AG04449 (cell line): Measurements from ENCODE around the gene TMEM82.

Experiments used
- CTCF ChIA-PET: fragments of 350-600 bp; formaldehyde crosslinking; extraction: SDS; loops from one replicate; lab custom pipeline; 2021; ENCODE audit warnings: antibody characterized with exemption; lab: Yijun Ruan, JAX
- POLR2A ChIA-PET: fragments of 400-600, 350-600 bp; formaldehyde crosslinking; extraction: SDS; loops from one replicate; lab custom pipeline; 2020; ENCODE audit warnings: antibody characterized with exemption, inconsistent platforms; lab: Yijun Ruan, JAX
- DNase-seq: peaks from one replicate; pipeline ENCODE4 v3.0.0-alpha.2; 2010; ENCODE audit warnings: low read depth, low spot score
- H3K4me3 ChIP-seq: 2 replicates; pipeline ENCODE4 v1.5.1; 2011; ENCODE audit warnings: low read depth, mild to moderate bottlenecking, control low read depth, low read length
- TF ChIP-seq, protein P1 (sequence below): IDR thresholded peaks from one replicate; pipeline ENCODE4 v1.5.1; 2011; ENCODE audit warnings: mild to moderate bottlenecking, moderate library complexity, low read length, control low read depth, inconsistent platforms; ENCODE audit not compliant: insufficient read depth; ENCODE audit errors: missing control alignments

TMEM82 gene

DNA sequence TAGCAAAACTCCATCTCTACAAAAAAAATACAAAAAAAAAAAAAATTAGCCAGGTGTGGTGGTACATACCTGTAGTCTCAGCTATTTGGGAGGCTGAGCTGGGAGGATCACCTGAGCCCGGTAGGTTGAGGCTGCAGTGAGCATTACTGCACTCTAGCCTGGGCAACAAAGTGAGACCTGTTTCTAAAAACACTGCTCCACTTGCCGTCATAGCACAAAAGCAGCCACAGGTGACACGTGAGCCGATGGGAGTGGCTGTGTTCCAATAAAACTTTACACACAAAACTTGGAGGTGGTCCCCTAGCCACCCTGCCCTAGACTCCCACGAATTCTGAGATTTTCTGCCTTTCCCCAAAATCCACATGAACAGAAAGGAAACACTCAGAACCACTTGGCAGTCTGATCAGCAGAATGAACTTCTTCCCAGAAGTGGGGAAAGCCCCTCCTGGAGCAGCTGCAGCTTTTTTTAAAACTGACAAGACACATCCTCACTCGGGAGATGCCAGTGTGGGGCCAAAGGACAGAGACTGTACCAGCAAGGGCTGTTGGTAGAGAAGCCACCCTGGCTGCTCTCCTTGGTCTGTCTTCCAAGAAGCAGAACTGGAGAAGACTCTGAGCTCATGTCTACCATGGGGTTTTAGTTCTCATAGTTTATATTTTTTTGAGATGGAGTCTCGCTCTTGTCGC lies 34.9 kb upstream of the TMEM82 start:
- TF ChIP-seq, protein P1, sequence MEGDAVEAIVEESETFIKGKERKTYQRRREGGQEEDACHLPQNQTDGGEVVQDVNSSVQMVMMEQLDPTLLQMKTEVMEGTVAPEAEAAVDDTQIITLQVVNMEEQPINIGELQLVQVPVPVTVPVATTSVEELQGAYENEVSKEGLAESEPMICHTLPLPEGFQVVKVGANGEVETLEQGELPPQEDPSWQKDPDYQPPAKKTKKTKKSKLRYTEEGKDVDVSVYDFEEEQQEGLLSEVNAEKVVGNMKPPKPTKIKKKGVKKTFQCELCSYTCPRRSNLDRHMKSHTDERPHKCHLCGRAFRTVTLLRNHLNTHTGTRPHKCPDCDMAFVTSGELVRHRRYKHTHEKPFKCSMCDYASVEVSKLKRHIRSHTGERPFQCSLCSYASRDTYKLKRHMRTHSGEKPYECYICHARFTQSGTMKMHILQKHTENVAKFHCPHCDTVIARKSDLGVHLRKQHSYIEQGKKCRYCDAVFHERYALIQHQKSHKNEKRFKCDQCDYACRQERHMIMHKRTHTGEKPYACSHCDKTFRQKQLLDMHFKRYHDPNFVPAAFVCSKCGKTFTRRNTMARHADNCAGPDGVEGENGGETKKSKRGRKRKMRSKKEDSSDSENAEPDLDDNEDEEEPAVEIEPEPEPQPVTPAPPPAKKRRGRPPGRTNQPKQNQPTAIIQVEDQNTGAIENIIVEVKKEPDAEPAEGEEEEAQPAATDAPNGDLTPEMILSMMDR, result no peak
- ChIA-PET POLR2A (no interaction called here), CTCF (interaction anchor here (0.7 to 1.0 kb wide), 2 partner anchors 111 to 113 kb away, joined by 3 to 4 read pairs; no protein-coding TSS in a partner anchor)
- H3K4me3 ChIP-seq, result no peak overlapping the region
- DNase-seq, result no peak

DNA sequence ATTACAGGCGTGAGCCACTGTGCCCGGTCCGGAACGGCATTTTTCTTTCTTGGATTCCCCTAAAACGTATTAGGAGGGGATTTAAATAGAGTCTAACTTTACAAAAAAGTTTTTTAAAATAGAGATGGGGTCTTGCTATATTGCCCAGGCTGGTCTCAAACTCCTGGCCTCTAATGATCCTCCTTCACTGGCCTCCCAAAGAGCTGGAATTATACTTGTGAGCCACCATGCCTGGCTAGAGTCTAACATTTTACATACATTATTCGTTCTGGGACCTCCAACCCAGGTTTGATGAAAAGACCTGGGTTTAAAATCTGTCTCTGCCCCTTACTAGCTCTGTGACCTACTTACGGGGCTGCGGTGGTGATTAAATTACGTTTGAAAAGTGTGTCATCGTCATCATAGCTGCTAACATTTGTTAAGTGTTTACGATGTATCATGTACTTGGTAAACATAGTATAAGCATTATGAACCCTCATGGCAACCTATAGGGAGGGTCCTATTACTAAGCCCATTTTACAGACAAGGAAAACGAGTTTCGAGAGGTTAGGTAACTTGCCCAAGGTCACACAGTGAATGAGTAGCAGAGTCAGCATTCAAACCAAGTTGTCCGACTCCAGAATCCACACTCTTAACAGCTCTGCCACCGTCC lies 33.7 kb upstream of the TMEM82 start:
- no peak overlapping the region for H3K4me3 ChIP-seq
- TF ChIP-seq, protein P1, result no peak
- POLR2A ChIA-PET, result no interaction called here
- DNase-seq, result no peak
- CTCF ChIA-PET, result interaction anchor here (1.0 to 1.3 kb wide), 2 partner anchors 18 to 52 kb away, joined by 3 to 4 read pairs; no protein-coding TSS in a partner anchor

DNA sequence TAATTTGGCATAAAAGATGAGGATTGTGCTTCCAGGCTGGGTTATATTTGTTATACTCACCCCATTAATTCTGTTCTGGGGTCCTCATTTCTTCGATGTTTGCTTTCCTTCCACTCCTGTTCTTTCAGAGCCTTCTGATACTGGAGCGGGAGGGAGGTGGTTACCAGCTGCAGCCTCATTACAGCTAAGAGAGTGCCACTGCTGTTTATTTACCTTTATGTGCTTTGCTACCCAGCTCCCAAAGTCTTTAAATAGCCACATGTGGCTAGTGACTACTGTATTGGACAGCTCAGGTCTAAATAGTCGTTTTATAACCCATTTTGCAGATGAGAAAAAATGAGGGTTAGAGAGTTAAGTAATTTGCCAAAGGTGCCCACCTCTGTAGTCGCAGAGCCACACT lies 33.1 kb upstream of the TMEM82 start:
- TF ChIP-seq, protein P1, result no peak
- no peak overlapping the region for H3K4me3 ChIP-seq
- POLR2A ChIA-PET, result no interaction called here
- no peak for DNase-seq
- CTCF ChIA-PET, result interaction anchor here (1.0 to 1.3 kb wide), 2 partner anchors 19 to 51 kb away, joined by 3 to 4 read pairs; no protein-coding TSS in a partner anchor

DNA sequence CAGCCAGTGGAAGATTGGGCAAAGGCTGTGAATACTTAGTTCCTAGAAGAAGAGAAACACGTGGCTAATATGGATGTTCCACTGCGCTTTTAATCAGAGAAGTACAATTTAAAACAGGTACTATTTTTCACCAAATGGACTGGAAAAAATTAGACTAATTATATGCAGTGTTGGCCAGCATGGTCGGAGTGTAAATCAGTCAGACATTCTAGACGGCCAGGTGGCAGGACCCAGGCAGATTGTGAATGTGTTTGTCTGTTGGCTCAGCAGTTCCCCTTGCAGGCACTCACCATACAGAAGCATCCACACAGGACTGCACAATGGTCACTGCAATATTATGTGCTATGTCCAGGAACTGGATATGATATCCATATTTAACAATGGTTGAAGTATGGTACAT lies 30.1 kb upstream of the TMEM82 start:
- DNase-seq, result no peak
- ChIA-PET POLR2A (no interaction called here), CTCF (interaction anchor here (1.0 kb wide), 1 partner anchor 29 kb away, joined by 3 read pairs; no protein-coding TSS in a partner anchor)
- TF ChIP-seq, protein P1, result no peak
- H3K4me3 ChIP-seq, result no peak overlapping the region

DNA sequence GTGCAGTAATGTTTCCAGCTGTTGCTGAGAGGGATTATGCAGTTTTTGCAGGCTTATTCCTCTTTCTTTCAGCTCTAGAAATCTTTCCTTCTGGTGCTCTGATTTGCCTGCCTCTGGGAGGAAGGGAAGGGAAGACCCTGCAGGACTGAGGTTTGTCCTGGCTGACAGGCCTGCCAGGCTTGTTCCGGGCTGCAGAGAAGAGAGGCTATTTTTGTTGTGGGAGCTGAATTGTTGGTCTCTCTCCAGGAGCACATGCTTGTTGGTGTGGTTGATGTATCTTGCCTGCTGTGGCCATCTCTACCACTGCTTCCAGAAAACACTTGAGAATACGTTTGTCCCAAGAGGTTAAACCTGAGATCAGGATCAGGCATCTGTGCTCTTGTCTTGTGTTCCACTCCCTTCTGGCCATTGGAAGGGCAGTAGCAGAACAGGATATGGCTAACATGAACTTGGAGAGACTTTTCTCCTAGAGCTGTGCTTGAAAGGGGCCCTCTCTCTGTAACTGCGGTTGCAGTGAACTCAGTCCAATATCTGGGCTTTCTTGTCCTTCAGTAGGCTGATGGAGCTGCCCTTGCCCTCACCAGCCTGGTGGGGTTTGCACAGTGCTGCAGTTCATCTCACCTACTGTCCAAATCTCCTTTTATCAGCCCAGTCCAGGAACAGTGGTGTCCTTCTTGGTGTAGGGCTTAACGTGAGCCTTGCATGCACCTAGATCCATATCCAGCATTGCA lies 27.7 kb upstream of the TMEM82 start:
- TF ChIP-seq, protein P1, result no peak
- H3K4me3 ChIP-seq, result no peak overlapping the region
- POLR2A ChIA-PET, result interaction anchor here (1.3 kb wide), 1 partner anchor 9 kb away, joined by 5 read pairs; no protein-coding TSS in a partner anchor
- CTCF ChIA-PET, result interaction anchor here (0.8 kb wide), 1 partner anchor 11 kb away, joined by 4 read pairs; no protein-coding TSS in a partner anchor
- DNase-seq, result no peak
